ENCODE results near the gene MPV17L. TPM values are rescaled to one million over a fixed set of nuclear protein-coding genes. Genes with fewer than 3 reads are reported as not detected.

The MPV17L gene
- 4.7 to 6.2 TPM (median 4.7 TPM) in 5 replicates for total RNA-seq (2022; extraction: Qiagen RNA extraction)

DNA sequence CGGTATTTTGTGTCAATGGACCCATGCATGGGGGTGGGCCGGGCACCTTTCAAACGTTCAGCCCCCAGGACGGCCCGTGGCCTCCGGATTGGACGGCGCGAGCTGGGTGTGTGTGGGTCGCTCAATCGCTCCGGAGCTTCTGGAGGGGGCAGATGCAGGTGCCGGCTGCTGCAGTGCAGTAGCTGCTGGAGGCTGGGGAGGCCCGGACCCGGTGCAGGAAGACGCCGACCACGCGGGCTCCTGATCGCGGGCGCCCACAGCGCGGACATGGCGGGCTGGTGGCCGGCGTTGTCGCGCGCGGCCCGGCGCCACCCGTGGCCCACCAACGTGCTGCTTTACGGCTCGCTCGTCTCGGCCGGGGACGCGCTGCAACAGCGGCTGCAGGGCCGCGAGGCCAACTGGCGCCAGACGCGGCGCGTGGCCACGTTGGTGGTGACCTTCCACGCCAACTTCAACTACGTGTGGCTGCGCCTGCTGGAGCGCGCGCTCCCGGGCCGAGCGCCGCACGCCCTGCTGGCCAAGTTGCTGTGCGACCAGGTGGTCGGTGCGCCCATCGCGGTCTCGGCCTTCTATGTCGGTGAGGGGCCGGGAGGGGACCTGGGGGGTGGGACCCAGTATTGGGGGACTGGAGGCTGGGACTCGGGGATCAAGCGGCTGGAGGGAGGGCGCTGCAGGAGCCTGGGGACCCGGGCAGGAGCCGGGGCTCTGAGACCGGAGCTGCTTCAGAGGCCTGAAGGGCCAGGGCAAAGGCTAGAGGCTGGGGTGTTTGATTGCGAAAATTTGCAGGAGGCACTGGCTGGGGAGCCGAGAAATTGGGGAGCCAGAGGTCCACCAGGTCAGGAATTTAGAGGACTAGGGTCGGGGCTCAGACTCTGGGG lies at the start of gene MPV17L:
TSS of gene MPV17L (plus strand) at position 124 of the 878 bp plus-strand sequence. CDS start at position 268, 144 bp downstream.

DNA sequence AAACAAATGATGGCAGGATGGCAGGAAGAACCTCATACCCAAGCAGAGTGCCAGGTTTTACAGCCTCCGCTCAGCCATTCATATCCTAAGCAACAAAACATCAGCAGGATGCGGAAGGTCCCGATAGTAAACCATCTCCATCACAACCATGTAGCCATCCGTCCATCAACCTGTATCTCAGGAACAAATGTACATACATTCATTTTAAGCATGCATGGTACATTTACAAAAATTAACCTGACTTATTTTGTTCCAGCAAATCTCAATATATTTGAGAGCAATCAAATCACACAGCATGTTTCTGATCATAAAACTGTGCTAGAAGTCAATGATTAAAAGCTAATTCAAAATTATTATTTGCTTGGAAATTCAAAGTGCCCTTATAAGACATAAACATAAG lies 17.4 kb upstream of the MPV17L start, which contains the start of gene NPIPA5:
TSS of gene NPIPA5 (minus strand) at position 101 of the 400 bp plus-strand sequence. CDS start at position 101, 0 bp downstream.

DNA sequence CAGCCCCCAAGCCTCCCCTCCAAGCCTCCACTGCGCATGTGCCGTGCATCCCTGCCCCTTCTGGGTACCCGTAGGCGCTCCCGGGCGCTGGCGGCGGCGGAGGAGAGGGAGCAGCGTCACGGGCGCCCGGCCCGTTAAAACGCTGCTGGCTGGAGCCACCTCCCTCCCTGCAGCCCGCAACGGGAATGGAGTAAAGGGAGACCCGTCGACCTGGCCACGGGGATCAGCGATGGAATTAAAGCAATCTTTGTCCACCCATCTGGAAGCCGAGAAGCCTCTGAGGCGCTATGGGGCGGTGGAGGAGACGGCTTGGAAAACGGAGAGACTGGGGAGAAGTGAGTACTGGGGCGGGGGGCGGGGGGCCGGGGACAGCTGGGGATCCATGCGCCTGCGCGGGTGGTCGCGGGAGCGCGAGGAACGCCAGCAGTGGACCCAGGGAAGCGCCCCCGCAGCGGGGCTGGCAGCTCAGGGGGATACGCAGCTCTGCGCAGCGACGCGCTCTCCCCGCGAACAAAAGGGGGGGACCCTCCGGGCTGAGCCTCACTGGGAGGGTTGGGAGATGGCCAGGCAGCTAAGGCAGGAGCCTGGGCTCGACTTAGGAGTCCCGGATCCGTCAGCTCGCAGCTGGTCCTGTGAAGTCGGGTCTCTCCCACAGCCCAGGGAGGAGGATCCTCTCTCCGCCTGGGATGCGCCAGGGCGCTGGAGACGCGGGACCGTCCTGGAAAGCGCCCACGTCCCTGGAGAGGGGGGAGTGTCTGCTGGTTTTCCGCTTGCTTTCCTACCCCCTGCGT lies 39.1 kb downstream of the MPV17L start, which contains the start of gene BMERB1:
TSS of gene BMERB1 (plus strand) at position 164 of the 791 bp plus-strand sequence. CDS start at position 230, 66 bp downstream.

Other genes with a start within 250 kb of the MPV17L start
- gene NPIPA5, start 17.5 kb upstream of the MPV17L start, total RNA-seq (2022; extraction: Qiagen RNA extraction) = 0.13 to 1.9 TPM (median 1.2 TPM) in 5 replicates
- 75.1 to 91.3 TPM (median 83.2 TPM) in 5 replicates for gene BMERB1, start 38.8 kb downstream of the MPV17L start, total RNA-seq (2022; extraction: Qiagen RNA extraction)
- gene MARF1, start 247.4 kb downstream of the MPV17L start, total RNA-seq (2022; extraction: Qiagen RNA extraction) = 8.5 to 10.4 TPM (median 9.9 TPM) in 5 replicates

Data from A549 treated with Hydrocortisone at 1 μM for 4 hours (cell line).